ENCODE results near the gene MAPK12. TPM values are rescaled to one million over a fixed set of nuclear protein-coding genes. Genes with fewer than 3 reads are reported as not detected.

MAPK12 gene
- total and polyA plus RNA-seq, 2 experiments from 2014 or later, result 12.5 to 33.8 TPM

- no peak overlapping the region for H2AFZ ChIP-seq
- no peaks in the 10 kb centered on the region for H3K9me2 ChIP-seq (replicated peaks; ENCODE audit: insufficient read depth)
- H3K36me3 ChIP-seq (replicated peaks; ENCODE audit: insufficient read depth, low read depth), result no peaks in the 10 kb centered on the region
- peaks cover 37% of the 10 kb centered on the region for H3K4me1 ChIP-seq (ENCODE audit: insufficient read depth)
- no peak for DNase-seq (ENCODE audit: low spot score)
- no peak overlapping the region for H3K4me3 ChIP-seq
- no peak for TF ChIP-seq CTCF (IDR thresholded peaks at IDR 0.05; ENCODE audit: poor library complexity)
- H3K79me2 ChIP-seq, result peaks cover 65% of the 10 kb centered on the region
- peak overlapping the region; percentile 95 for H3K4me2 ChIP-seq
- H3K27ac ChIP-seq, result no peak overlapping the region
- H3K9me3 ChIP-seq (ENCODE audit: low read depth), result no peaks in the 10 kb centered on the region
- no peaks in the 10 kb centered on the region for H3K27me3 ChIP-seq
- 91% methylated on average over 20 of the region's 20 CpGs for WGBS (ENCODE audit: low lambda C conversion rate, missing lambda C conversion rate)
- peaks cover 8% of the 10 kb centered on the region for H4K20me1 ChIP-seq (ENCODE audit: insufficient read depth, poor library complexity, severe bottlenecking)
Measured at GRCh38 chr22:50246242-50247175, 15.0 kb downstream of the MAPK12 start.

DNA sequence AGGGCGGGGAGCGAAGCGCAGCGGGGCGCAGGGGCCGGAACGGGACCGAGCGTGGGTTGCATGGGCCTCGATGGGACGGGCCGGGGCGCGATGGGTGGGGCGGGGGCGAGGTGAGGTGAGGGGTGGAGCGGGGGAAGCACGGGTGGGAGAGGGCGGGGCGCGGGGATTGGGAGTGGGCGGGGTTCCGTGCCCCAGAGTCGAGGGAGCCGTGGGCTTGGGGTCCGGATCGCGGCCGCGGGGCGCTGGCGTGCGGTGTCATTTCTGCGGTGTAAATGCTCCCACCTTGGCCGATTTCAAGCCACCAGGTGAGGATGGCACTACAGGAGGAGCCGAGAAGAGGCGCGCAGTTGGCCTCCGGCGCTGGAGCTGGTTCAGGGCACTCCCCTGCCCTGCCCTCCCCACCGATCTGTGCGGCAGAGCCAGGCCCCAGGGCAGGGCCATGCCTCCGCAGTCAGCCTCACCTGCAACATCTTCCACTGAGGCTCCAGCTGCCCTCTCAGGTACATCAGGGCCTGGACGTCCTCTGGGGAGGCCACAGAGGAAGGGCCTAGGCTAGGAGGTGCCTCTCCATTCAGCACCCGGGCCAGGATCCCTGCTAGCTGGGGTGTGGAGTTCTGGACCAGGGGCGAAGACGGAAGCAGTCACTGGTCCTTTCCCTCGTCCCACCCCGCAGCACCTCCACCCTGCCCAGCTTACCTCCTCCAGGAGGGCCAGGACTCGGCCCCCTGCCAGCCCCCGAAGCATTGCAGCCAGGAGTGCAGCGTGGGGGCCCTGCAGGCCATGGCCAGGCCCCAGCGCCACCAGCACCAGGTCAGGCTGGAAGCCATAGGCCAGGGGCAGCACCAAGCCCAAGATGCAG is 16.0 kb downstream of the MAPK12 start:
- no peaks in the 10 kb centered on the region for H3K9me2 ChIP-seq (replicated peaks; ENCODE audit: insufficient read depth)
- no peaks in the 10 kb centered on the region for H3K36me3 ChIP-seq (replicated peaks; ENCODE audit: insufficient read depth, low read depth)
- peak overlapping the region; percentile 26 for H2AFZ ChIP-seq
- DNase-seq (ENCODE audit: low spot score), result no peak
- peak overlapping the region; percentile 95 for H3K4me2 ChIP-seq
- H3K9me3 ChIP-seq (ENCODE audit: low read depth), result no peaks in the 10 kb centered on the region
- H3K4me1 ChIP-seq (ENCODE audit: insufficient read depth), result peaks cover 37% of the 10 kb centered on the region
- 39% methylated on average over 22 of the region's 53 CpGs for WGBS (ENCODE audit: low lambda C conversion rate, missing lambda C conversion rate)
- no peaks in the 10 kb centered on the region for H3K27me3 ChIP-seq
- TF ChIP-seq EZH2 (IDR thresholded peaks at IDR 0.05; ENCODE audit: borderline replicate concordance), result no peak
- peak overlapping the region; percentile 98 for H3K27ac ChIP-seq
- peak overlapping the region; percentile 56 for H3K4me3 ChIP-seq
- peaks cover 15% of the 10 kb centered on the region for H4K20me1 ChIP-seq (ENCODE audit: insufficient read depth, poor library complexity, severe bottlenecking)
- H3K79me2 ChIP-seq, result peaks cover 73% of the 10 kb centered on the region

- H3K27ac ChIP-seq, result peak within 1 kb of the TSS; percentile 98
- H3K4me1 ChIP-seq (ENCODE audit: insufficient read depth), result peaks cover 29% of the 10 kb centered on the region
- H4K20me1 ChIP-seq (ENCODE audit: insufficient read depth, poor library complexity, severe bottlenecking), result peaks cover 15% of the 10 kb centered on the region
- no peaks in the 10 kb centered on the region for H3K27me3 ChIP-seq
- H3K4me2 ChIP-seq, result peak within 1 kb of the TSS; percentile 95
- peaks cover 75% of the 10 kb centered on the region for H3K79me2 ChIP-seq
- TF ChIP-seq EZH2phosphoT487 (IDR thresholded peaks at IDR 0.05; ENCODE audit: low read depth, severe bottlenecking, unreplicated experiment), result no peak
- TF ChIP-seq CTCF (IDR thresholded peaks at IDR 0.05; ENCODE audit: poor library complexity), result peak; percentile 19
- DNase-seq (ENCODE audit: low spot score), result peak; percentile 97
- no peaks in the 10 kb centered on the region for H3K9me3 ChIP-seq (ENCODE audit: low read depth)
- 1% methylated on average over 72 of the region's 76 CpGs for WGBS (ENCODE audit: low lambda C conversion rate, missing lambda C conversion rate)
- H3K36me3 ChIP-seq (replicated peaks; ENCODE audit: insufficient read depth, low read depth), result no peaks in the 10 kb centered on the region
- H2AFZ ChIP-seq, result peak within 1 kb of the TSS; percentile 92
- H3K9me2 ChIP-seq (replicated peaks; ENCODE audit: insufficient read depth), result no peaks in the 10 kb centered on the region
- peak within 1 kb of the TSS; percentile 74 for H3K4me3 ChIP-seq
Measured at GRCh38 chr22:50244420-50245213, 16.9 kb downstream of the MAPK12 start, which contains the start of gene TUBGCP6. TSS of gene TUBGCP6 (minus strand) at chr22:50245023. CDS start at chr22:50244459, 564 bp downstream.

Data from hepatocyte (in vitro differentiated cells).